HG02981 (cell line): ENCODE measurements around the gene ZNF831.

Experiments
- ATAC-seq: cut with Tn5 transposase; IDR thresholded peaks from one replicate; pipeline ENCODE4 v1.9.1; 2021; ENCODE audit warnings: mild to moderate bottlenecking, moderate library complexity; ENCODE audit not compliant: unreplicated experiment

ZNF831 gene

GRCh38 chr20:59163631-59164530, at the start of gene ZNF831:
Gene ZNF831, plus strand, starts transcription at chr20:59163821. Its CDS starts 27,199 bp downstream, at chr20:59191020.
- ATAC-seq: peak; percentile 46

- ATAC-seq: no peak
Observed at GRCh38 chr20:59117526-59117925, 46.1 kb upstream of the ZNF831 start.

- ATAC-seq: no peak
Observed at GRCh38 chr20:59118855-59119254, 44.8 kb upstream of the ZNF831 start.

- ATAC-seq: no peak
Observed at GRCh38 chr20:59120491-59120890, 43.1 kb upstream of the ZNF831 start.

GRCh38 chr20:59120919-59121318, 42.7 kb upstream of the ZNF831 start:
- ATAC-seq: no peak

- ATAC-seq: no peak
Observed at GRCh38 chr20:59121714-59122565, 41.7 kb upstream of the ZNF831 start.

- no peak for ATAC-seq
Observed at GRCh38 chr20:59122566-59122919, 41.1 kb upstream of the ZNF831 start.

GRCh38 chr20:59123011-59123677, 40.5 kb upstream of the ZNF831 start:
- ATAC-seq: no peak

GRCh38 chr20:59123678-59124255, 39.9 kb upstream of the ZNF831 start:
- ATAC-seq: no peak

GRCh38 chr20:59124296-59125029, 39.2 kb upstream of the ZNF831 start:
- no peak for ATAC-seq

GRCh38 chr20:59125332-59125731, 38.3 kb upstream of the ZNF831 start:
- no peak for ATAC-seq

- ATAC-seq: no peak
Observed at GRCh38 chr20:59125836-59126235, 37.8 kb upstream of the ZNF831 start.

- ATAC-seq: no peak
Observed at GRCh38 chr20:59127839-59128238, 35.8 kb upstream of the ZNF831 start.

- no peak for ATAC-seq
Observed at GRCh38 chr20:59131551-59132285, 31.9 kb upstream of the ZNF831 start.

- no peak for ATAC-seq
Observed at GRCh38 chr20:59134182-59134581, 29.4 kb upstream of the ZNF831 start.

- ATAC-seq: no peak
Observed at GRCh38 chr20:59135093-59135492, 28.5 kb upstream of the ZNF831 start.

GRCh38 chr20:59136027-59136426, 27.6 kb upstream of the ZNF831 start:
- no peak for ATAC-seq

- ATAC-seq: no peak
Observed at GRCh38 chr20:59137532-59137931, 26.1 kb upstream of the ZNF831 start.

- no peak for ATAC-seq
Observed at GRCh38 chr20:59138114-59138748, 25.4 kb upstream of the ZNF831 start.
